ENCODE measurements around the gene NFIA.

NFIA gene

GRCh38 chr1:61423643-61424042, 341.3 kb downstream of the NFIA start:
- no peak for TF ChIP-seq CTCF (IDR thresholded peaks at IDR 0.05; ENCODE audit: control insufficient read depth, insufficient read depth, low read depth, low read length, missing control alignments)
- DNase-seq (ENCODE audit: low read depth) = no peak
- no peak overlapping the region for H3K4me3 ChIP-seq (ENCODE audit: control insufficient read depth, low read depth, low read length)

- no peak for DNase-seq (ENCODE audit: low read depth)
- TF ChIP-seq CTCF (IDR thresholded peaks at IDR 0.05; ENCODE audit: control insufficient read depth, insufficient read depth, low read depth, low read length, missing control alignments) = no peak
- no peak overlapping the region for H3K4me3 ChIP-seq (ENCODE audit: control insufficient read depth, low read depth, low read length)
These were observed 342.0 kb downstream of the NFIA start for GRCh38 chr1:61424382-61424781.

GRCh38 chr1:61425040-61425439, 342.7 kb downstream of the NFIA start:
- no peak for TF ChIP-seq CTCF (IDR thresholded peaks at IDR 0.05; ENCODE audit: control insufficient read depth, insufficient read depth, low read depth, low read length, missing control alignments)
- DNase-seq (ENCODE audit: low read depth) = no peak
- H3K4me3 ChIP-seq (ENCODE audit: control insufficient read depth, low read depth, low read length) = no peak overlapping the region

- no peak for DNase-seq (ENCODE audit: low read depth)
- H3K4me3 ChIP-seq (ENCODE audit: control insufficient read depth, low read depth, low read length) = no peak overlapping the region
- no peak for TF ChIP-seq CTCF (IDR thresholded peaks at IDR 0.05; ENCODE audit: control insufficient read depth, insufficient read depth, low read depth, low read length, missing control alignments)
These were observed 343.9 kb downstream of the NFIA start for GRCh38 chr1:61426254-61426653.

GRCh38 chr1:61426885-61427284, 344.5 kb downstream of the NFIA start:
- no peak overlapping the region for H3K4me3 ChIP-seq (ENCODE audit: control insufficient read depth, low read depth, low read length)
- TF ChIP-seq CTCF (IDR thresholded peaks at IDR 0.05; ENCODE audit: control insufficient read depth, insufficient read depth, low read depth, low read length, missing control alignments) = no peak
- DNase-seq (ENCODE audit: low read depth) = no peak

- no peak for DNase-seq (ENCODE audit: low read depth)
- no peak for TF ChIP-seq CTCF (IDR thresholded peaks at IDR 0.05; ENCODE audit: control insufficient read depth, insufficient read depth, low read depth, low read length, missing control alignments)
- no peak overlapping the region for H3K4me3 ChIP-seq (ENCODE audit: control insufficient read depth, low read depth, low read length)
These were observed 345.1 kb downstream of the NFIA start for GRCh38 chr1:61427510-61427909.

- H3K4me3 ChIP-seq (ENCODE audit: control insufficient read depth, low read depth, low read length) = no peak overlapping the region
- no peak for TF ChIP-seq CTCF (IDR thresholded peaks at IDR 0.05; ENCODE audit: control insufficient read depth, insufficient read depth, low read depth, low read length, missing control alignments)
- DNase-seq (ENCODE audit: low read depth) = no peak
These were observed 345.8 kb downstream of the NFIA start for GRCh38 chr1:61428146-61428545.
